Uterus (tissue), 2 donors: ENCODE measurements around the gene SBF2.

ENCODE experiments used
- CTCF ChIP-seq, 4 experiments: fragments of 200-600 bp in 2 of 4; fragments of 450-650 bp in 2 of 4; sonication (generic) in 2 of 4; IDR thresholded peaks; one replicate each; pipeline ENCODE4 v1.5.1; 2016 to 2019; ENCODE audit warnings: antibody characterized with exemption in 4 of 4, mild to moderate bottlenecking in 2 of 4, moderate library complexity in 1 of 4
- POLR2A ChIP-seq, 2 donors: fragments of 450-650 bp; IDR thresholded peaks; one replicate each; pipeline ENCODE4 v1.6.1; 2016; ENCODE audit warnings: antibody characterized with exemption in 2 of 2, mild to moderate bottlenecking in 1 of 2, moderate library complexity in 1 of 2

GRCh38 chr11:10315083-10315482 is 21.1 kb upstream of the SBF2 start:
- no peak for TF ChIP-seq CTCF (IDR thresholded peaks at IDR 0.05)
- no peak for TF ChIP-seq POLR2A (IDR thresholded peaks at IDR 0.05)
